ENCODE measurements around the gene ITGB2.

The ITGB2 gene

DNA sequence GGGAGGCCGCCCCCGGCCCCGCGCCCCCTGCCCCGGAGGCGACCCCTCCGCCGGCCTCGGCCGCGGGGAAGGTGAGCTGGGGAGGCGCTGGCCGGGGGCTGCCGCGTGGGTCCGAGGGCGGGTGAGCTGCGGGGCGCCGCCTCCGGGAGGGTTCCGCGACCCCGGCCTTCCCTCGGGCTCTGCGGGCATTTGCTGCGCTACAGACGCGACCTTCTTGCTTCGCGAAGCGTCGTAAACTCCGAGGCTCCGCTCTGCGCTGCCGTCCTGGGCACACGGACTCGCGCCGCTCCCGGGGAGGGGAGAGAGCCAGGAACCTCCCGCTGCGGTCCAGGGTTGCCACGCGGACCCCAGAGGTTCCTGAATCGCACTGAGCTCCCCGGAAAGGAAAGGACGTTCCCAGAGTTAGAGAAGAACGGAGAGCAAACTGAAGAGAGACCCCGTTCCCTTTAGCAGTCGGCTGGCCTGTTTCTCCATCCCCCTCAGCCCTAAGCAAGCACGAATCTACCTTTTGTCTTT is 19.5 kb upstream of the ITGB2 start:
- no peak for DNase-seq (ENCODE audit: low read depth)

GRCh38 chr21:44939532-44940115 is 18.9 kb upstream of the ITGB2 start, which contains the start of gene SLX9:
TSS of gene SLX9 (plus strand) at chr21:44940029. CDS start at chr21:44940058, 29 bp downstream.
- no peak for DNase-seq (ENCODE audit: low read depth)

- DNase-seq (ENCODE audit: low read depth) = no peak
Measured at GRCh38 chr21:44938772-44939531, 18.3 kb upstream of the ITGB2 start.

DNA sequence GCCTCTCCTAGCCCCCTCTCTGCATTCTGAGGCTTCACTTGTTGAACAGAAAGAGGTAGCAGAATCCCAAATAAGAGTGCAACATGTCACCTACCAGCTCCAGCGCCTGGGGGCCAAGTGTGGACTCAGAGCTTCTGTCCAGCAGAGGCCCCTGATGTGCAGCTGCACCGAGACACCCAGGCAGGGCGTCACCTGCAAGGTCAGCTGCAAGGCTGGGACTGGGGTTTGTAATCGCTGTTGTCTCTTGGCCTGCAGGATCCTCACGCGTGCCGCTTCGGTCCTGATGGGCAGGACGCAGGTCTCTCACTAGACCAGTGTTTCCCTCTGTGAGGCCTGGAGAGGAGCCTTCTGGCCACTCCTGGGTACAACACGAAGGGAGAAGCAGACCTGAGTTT is 14.8 kb upstream of the ITGB2 start:
- DNase-seq (ENCODE audit: low read depth) = no peak

- DNase-seq (ENCODE audit: low read depth) = no peak
Measured at GRCh38 chr21:44934797-44935532, 14.3 kb upstream of the ITGB2 start.

GRCh38 chr21:44934276-44934675 is 13.6 kb upstream of the ITGB2 start:
- DNase-seq (ENCODE audit: low read depth) = no peak

DNA sequence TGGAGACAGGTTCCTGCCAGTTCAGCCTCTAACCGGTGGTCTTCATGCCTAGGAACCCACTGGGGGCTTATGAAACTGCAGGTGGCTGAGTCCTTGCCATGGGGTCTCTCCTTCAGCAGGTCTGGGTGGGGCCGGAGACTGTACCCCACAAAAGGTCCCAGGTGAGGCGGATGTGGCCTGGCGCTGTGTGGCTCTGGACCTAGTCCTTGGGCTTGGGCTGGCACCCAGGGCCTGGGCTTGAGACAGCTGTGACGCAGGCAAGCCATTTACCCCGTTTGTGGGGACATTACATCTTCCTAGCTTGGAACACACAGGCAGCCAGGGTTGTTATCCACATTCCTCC is 13.2 kb upstream of the ITGB2 start:
- no peak for DNase-seq (ENCODE audit: low read depth)

DNA sequence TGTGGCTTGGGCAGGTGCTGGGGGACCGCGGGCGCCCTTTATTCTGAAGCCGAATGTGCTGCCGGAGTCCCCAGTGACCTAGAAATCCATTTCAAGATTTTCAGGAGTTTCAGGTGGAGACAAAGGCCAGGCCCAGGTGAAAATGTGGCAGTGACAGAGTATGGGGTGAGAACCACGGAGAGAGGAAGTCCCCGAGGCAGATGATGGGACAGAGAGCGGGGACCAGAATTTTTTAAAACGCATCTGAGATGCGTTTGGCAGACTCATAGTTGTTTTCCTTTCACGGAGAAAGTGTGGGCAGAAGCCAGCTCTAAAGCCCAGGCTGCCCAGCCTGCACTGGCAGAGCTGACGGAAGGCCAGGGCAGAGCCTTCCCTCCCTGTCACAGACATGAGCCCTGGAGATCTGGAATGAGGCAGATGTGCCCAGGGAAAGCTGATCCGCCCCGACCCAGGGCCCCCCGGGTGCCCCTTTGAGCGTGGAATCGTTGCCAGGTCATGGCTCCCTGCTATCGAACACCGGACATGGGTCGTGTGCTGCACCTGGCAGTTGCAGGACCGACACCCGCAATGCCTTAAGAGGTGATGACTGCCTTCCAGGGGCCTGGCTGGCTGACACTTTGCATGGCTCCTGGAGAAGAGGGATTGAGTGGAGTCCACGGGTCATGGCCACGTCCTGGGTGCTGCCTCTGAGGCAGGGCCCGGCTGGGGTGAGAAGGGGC is 12.7 kb upstream of the ITGB2 start:
- no peak for DNase-seq (ENCODE audit: low read depth)

- DNase-seq (ENCODE audit: low read depth) = no peak
Measured at GRCh38 chr21:44932408-44933181, 11.9 kb upstream of the ITGB2 start.

- DNase-seq (ENCODE audit: low read depth) = no peak
Measured at GRCh38 chr21:44931501-44932407, 11.1 kb upstream of the ITGB2 start.

- DNase-seq (ENCODE audit: low read depth) = no peak
Measured at GRCh38 chr21:44931137-44931500, 10.4 kb upstream of the ITGB2 start.

DNA sequence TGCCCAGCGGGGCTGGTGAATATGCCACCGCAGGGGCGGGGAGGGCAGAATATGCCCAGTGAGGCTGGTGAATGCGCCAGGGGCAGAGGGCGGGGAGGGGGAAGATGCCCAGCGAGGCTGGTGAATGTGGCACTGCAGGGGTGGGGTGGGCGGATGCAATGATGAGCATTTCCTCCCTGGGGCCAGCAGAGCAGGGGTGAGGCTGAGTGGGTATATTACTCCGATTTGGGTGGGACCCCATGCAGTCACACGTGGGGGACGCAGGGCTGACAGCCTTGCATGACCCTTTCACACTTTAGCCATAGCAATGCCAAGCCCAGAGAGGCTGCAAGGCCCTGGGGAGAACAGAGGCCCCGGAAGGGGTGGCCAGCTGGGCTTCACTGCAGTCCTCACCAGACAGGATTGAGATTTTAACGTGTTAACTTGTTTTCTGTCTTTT is 9.9 kb upstream of the ITGB2 start:
- no peak for DNase-seq (ENCODE audit: low read depth)

DNA sequence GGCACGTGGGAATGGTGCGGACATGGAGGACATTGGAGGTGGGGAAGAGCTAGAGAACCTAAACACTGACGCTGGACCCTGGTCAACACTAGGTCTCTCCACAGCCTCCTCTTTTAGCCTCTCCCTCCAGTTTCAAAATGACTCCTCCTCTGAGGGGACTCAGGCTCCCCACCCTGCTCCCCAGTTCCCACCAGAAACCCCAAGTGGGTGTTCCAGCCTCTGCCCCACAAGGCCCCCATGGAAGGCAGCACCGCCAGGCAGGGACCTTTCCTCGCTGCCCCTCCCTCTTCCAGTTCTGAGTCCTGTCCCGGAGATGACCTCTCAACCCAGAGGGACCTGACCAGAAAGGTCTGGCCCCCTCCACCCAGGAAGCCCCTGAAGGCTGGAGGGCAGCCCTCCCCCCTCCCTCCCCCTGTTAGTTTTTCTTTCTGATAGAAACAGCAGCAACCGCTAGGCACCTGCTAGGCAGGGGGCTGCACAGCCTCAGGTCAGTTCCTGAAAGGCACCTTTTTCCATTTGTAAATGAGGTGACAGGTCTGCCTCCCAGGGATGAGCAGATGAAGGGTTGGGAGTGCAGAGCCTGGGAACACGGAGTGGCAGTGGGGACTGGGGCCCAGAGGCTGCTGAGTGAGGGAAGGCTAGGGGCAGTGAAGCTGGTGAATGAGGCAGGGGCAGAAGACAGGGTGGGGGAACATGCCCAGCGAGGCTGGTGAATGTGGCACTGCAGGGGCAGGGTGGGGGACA is 9.3 kb upstream of the ITGB2 start:
- DNase-seq (ENCODE audit: low read depth) = no peak

GRCh38 chr21:44929242-44929798 is 8.6 kb upstream of the ITGB2 start:
- no peak for DNase-seq (ENCODE audit: low read depth)

DNA sequence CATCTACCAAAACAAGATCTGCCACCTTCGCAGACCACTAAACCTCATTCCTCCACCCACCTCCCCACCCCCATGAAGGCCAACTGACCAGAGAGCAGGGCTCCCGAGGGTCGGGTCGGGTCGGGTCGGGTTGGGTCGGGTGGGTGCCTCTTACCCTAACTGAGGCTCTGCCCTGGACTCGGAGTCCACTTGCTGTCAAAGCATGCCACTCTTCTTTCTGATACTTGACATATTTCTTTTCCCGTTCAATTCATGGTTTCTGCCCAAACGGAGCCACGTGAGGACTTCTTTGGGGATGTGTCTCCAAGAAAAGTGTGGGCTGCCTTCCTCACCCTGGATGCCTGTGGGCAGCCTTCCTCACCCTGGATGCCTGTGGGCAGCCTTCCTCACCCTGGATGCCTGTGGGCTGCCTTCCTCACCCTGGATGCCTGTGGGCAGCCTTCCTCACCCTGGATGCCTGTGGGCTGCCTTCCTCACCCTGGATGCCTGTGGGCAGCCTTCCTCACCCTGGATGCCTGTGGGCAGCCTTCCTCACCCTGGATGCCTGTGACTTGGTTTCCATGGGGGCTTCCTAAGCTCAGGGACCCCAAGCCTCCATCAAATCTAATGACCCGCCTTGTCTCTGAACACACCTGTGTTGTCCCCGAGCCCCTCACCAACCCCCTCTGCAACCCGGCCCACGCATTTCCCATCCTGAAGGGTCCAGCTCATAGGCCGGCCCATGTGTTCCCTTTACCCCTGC is 8.0 kb upstream of the ITGB2 start:
- peak; percentile 67 for DNase-seq (ENCODE audit: low read depth)

DNA sequence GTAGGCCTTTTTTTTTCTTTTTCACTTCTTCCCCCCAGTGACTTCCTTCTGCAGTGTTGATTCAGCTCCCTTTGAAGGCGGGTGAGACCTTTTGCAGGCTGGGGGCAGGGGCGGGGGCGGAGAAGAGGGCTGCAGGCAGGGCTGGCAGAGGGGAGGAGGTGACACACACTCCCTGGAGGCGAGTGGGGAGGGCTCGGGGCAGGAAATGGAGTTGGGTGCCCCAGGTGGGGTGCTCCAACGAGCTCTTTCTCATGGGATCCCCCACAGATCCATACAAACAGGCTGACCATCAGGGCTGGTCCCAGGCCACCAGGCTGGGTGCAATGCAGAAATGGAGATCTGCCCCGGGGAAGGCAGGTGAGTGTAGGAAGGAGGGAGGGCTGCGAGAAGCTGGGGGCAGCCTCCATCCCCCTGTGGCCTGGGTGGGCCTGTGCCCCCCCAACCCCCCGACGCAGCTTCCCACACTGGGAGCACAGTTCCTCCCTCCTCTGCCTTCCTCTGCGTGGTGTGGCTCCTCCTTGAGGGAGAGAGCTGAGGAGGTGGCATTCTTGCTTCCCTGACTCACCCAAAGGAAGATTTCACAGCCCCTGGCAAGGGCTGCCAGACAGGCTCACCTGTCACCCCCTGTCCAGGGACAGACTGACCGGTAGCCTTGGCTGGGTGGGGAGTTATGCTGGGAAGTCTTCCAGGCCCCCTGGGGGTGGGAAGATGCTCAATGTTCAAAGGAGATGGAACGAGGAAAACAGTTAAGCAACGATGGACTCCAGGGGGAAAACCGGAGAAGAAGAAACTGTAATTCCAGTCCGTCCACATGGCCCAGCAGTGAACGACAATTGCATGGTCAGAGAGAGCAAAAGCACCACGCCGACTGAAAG is 7.1 kb upstream of the ITGB2 start:
- peak; percentile 61 for DNase-seq (ENCODE audit: low read depth)

- DNase-seq (ENCODE audit: low read depth) = no peak
Measured at GRCh38 chr21:44927259-44927586, 6.5 kb upstream of the ITGB2 start.

Data from HS-5 (cell line).